K562 (cell line): Measurements from ENCODE around the gene SRGAP3. TPM values are rescaled to one million over a fixed set of nuclear protein-coding genes. Genes with fewer than 3 reads are reported as not detected.

Experiments
- ATAC-seq: fragments of 200-7000 bp; cut with Tn5 transposase; 3 replicates; pipeline ENCODE4 v1.9.1; 2020; ENCODE audit warnings: moderate library complexity
- BruUV-seq: library from RNA; stranded (reverse); fragments of 400-500 nt; replicated peaks from 2 replicates; lab custom pipeline; 2021; lab: Mats Ljungman, UMichigan
- CTCF ChIA-PET: fragments of 300-600 bp; formaldehyde crosslinking; extraction: SDS; loops from one replicate; lab custom pipeline; 2021; ENCODE audit warnings: low intra/inter-chr PET ratio; lab: Yijun Ruan, JAX
- POLR2A ChIA-PET: fragments of 300-600, 350-650 bp; sonication (Branson Sonifier 250); formaldehyde crosslinking; extraction: SDS; loops from one replicate; lab custom pipeline; 2021; ENCODE audit warnings: antibody characterized with exemption, inconsistent platforms; lab: Yijun Ruan, JAX
- DNase-seq, 4 experiments: peaks; one replicate each; pipeline versions ENCODE4 v3.0.0 to v3.0.0-alpha.2; 2011 to 2018; ENCODE audit warnings: low spot score in 3 of 4, mixed read lengths in 3 of 4; ENCODE audit errors: extremely low read depth in 1 of 4
- FAIRE-seq: peaks from 2 replicates; lab custom pipeline; 2011; peaks lifted over from hg19 to GRCh38; lab: Jason Lieb, UNC
- H2AFZ ChIP-seq: 2 replicates; pipeline ENCODE4 v1.6.0; 2011; ENCODE audit warnings: low read depth, low read length, control low read depth, inconsistent platforms
- H3K27ac ChIP-seq: fragments of 200-600 bp; 3 replicates; pipeline ENCODE4 v1.8.0; 2011; ENCODE audit warnings: low read depth, mild to moderate bottlenecking, control low read depth, inconsistent platforms, low read length, moderate library complexity, mixed read lengths; ENCODE audit errors: extremely low read depth
- H3K27me3 ChIP-seq, 2 experiments: fragments of 300-600 bp in 1 of 2; 2 replicates in 1 of 2; 3 replicates in 1 of 2; pipeline versions ENCODE4 v1.6.0 to v1.8.0; 2011; ENCODE audit warnings: inconsistent platforms in 2 of 2, low read length in 2 of 2, mild to moderate bottlenecking in 1 of 2, mixed read lengths in 1 of 2, moderate library complexity in 1 of 2; ENCODE audit not compliant: control insufficient read depth in 2 of 2, insufficient read depth in 2 of 2
- H3K36me3 ChIP-seq: fragments of 300-600 bp; 3 replicates; pipeline ENCODE4 v1.8.0; 2011; ENCODE audit warnings: mild to moderate bottlenecking, low read length, inconsistent platforms; ENCODE audit not compliant: control insufficient read depth, insufficient read depth
- H3K4me1 ChIP-seq, 2 experiments: fragments of 200-600 bp in 1 of 2; replicated peaks in 1 of 2; 2 replicates in 1 of 2; 3 replicates in 1 of 2; pipeline versions ENCODE4 v1.5.1 to v1.8.0; 2011; ENCODE audit warnings: inconsistent platforms in 2 of 2, low read length in 2 of 2, mild to moderate bottlenecking in 1 of 2, mixed read lengths in 1 of 2, moderate library complexity in 1 of 2; ENCODE audit not compliant: control insufficient read depth in 2 of 2, insufficient read depth in 2 of 2
- H3K4me2 ChIP-seq: 2 replicates; pipeline ENCODE4 v1.6.1; 2011; ENCODE audit warnings: low read length, control low read depth, inconsistent platforms, mixed read lengths; ENCODE audit not compliant: insufficient read depth
- H3K4me3 ChIP-seq: fragments of 200-600 bp; sonication (generic), shearing (Covaris generic); 2 replicates; pipeline ENCODE4 v1.5.1; 2016; ENCODE audit warnings: control low read depth, inconsistent platforms
- H3K79me2 ChIP-seq: fragments of 200-600 bp; 3 replicates; pipeline ENCODE4 v1.8.0; 2011; ENCODE audit warnings: low read length, inconsistent platforms; ENCODE audit not compliant: control insufficient read depth, insufficient read depth
- H3K9ac ChIP-seq, 2 experiments: 2 replicates each; pipeline versions ENCODE4 v1.6.0 to v1.6.1; 2011; ENCODE audit warnings: low read depth in 2 of 2, low read length in 2 of 2, control low read depth in 1 of 2, inconsistent platforms in 1 of 2, mild to moderate bottlenecking in 1 of 2, mixed read lengths in 1 of 2; ENCODE audit not compliant: insufficient read depth in 1 of 2
- H3K9me1 ChIP-seq: one replicate; pipeline ENCODE4 v1.6.0; 2011; ENCODE audit warnings: inconsistent platforms, mild to moderate bottlenecking, low read length, moderate library complexity; ENCODE audit not compliant: control insufficient read depth, insufficient read depth
- H3K9me3 ChIP-seq: replicated peaks from 2 replicates; pipeline ENCODE4 v1.5.1; 2011; ENCODE audit warnings: low read depth, low read length, inconsistent platforms; ENCODE audit not compliant: control insufficient read depth, insufficient read depth
- H4K20me1 ChIP-seq: replicated peaks from 2 replicates; pipeline ENCODE4 v1.6.1; 2011; ENCODE audit warnings: low read length, inconsistent platforms, mixed read lengths; ENCODE audit not compliant: control insufficient read depth, insufficient read depth
- BCL6 ChIP-seq: fragments of 250-450 bp; sonication (Bioruptor Pico); IDR thresholded peaks from 2 replicates; pipeline ENCODE4 v1.4.0; 2020
- CEBPZ ChIP-seq: fragments of 150-350 bp; IDR thresholded peaks from 2 replicates; pipeline ENCODE4 v1.6.1; 2014; ENCODE audit warnings: low read depth, mild to moderate bottlenecking, low read length, borderline replicate concordance
- ELF4 ChIP-seq: fragments of 450-650 bp; formaldehyde crosslinking; IDR thresholded peaks from 2 replicates; pipeline ENCODE4 v1.4.0; 2022; ENCODE audit warnings: missing genetic modification characterization
- GABPB2 ChIP-seq: fragments of 250-450 bp; sonication (Bioruptor Pico); conservative IDR thresholded peaks from 2 replicates; pipeline ENCODE4 v1.5.1; 2021; ENCODE audit warnings: mild to moderate bottlenecking
- GTF2B ChIP-seq: IDR thresholded peaks from 2 replicates; pipeline ENCODE4 v1.6.1; 2011; ENCODE audit not compliant: insufficient read length; ENCODE audit errors: extremely low read depth
- HDAC3 ChIP-seq: fragments of 450-650 bp; IDR thresholded peaks from 2 replicates; pipeline ENCODE4 v1.6.1; 2018; ENCODE audit warnings: borderline replicate concordance, mild to moderate bottlenecking, moderate library complexity; ENCODE audit not compliant: partially characterized antibody
- MAFK ChIP-seq: IDR thresholded peaks from 2 replicates; pipeline ENCODE4 v1.6.1; 2011; ENCODE audit warnings: low read length, improper control_type of control experiment
- TCF15 ChIP-seq: fragments of 250-450 bp; sonication (Bioruptor Pico); IDR thresholded peaks from 2 replicates; pipeline ENCODE4 v1.8.0; 2022; ENCODE audit warnings: moderate library complexity, mild to moderate bottlenecking, inconsistent platforms
- VEZF1 ChIP-seq: fragments of 200-800 bp; sonication (Bioruptor generic); IDR thresholded peaks from 2 replicates; pipeline ENCODE4 v1.6.1; 2017; ENCODE audit warnings: missing genetic modification characterization, missing compliant biosample characterization
- ZNF609 ChIP-seq: sonication (generic); formaldehyde crosslinking; IDR thresholded peaks from 2 replicates; pipeline ENCODE4 v1.8.1; 2023; ENCODE audit warnings: missing genetic modification reagents, mild to moderate bottlenecking, borderline replicate concordance
- in situ Hi-C: fragments of 300-500 bp; cut with MboI; formaldehyde crosslinking; loops from 4 replicates; pipeline ENCODE4 v1.15.0; 2018; ENCODE audit warnings: inconsistent platforms, mixed read lengths
- intact Hi-C: fragments of 100-400 bp; cut with micrococcal nuclease; formaldehyde crosslinking; loops from 2 replicates; pipeline ENCODE4 v1.14.2; 2022
- polyA plus RNA-seq, 8 experiments: library from polyadenylated mRNA; depleted of rRNA in 4 of 8; stranded (reverse) in 5 of 8; unstranded in 3 of 8; fragments of >200 nt; fragmentation: Nextera tagmentation in 2 of 8; fragmentation: Illumina TruSeq in 1 of 8; extraction: Ambion mirVana in 2 of 8; extraction: Trizol in 1 of 8; gene quantifications; 2 replicates each; pipeline versions ENCODE4 v1.2.1 to v1.2.3, GENCODE V29; 2011 to 2014; ENCODE audit warnings: inconsistent platforms in 1 of 8, missing spikeins in 1 of 8
- total RNA-seq, 7 experiments: library from RNA; depleted of rRNA in 6 of 7; stranded (reverse); fragments of >200 nt in 6 of 7; fragmentation: Illumina TruSeq in 2 of 7; extraction: Trizol in 2 of 7; gene quantifications; 2 replicates each; pipeline versions ENCODE4 v1.2.1 to v1.2.3, GENCODE V29; 2011 to 2021; ENCODE audit warnings: low replicate concordance in 1 of 7

Gene SRGAP3
- total and polyA plus RNA-seq, 9 of the 15 experiments (the other 6 are each of a cell fraction or from before 2014, with no cell fraction given): 0.11 to 0.85 (median 0.35) TPM; not detected in 2

- H3K27ac ChIP-seq: no peak overlapping the region
- ATAC-seq: no peak
- H3K9ac ChIP-seq: no peak overlapping the region
- POLR2A ChIA-PET: no interaction called here
- H2AFZ ChIP-seq: no peak overlapping the region
- H3K4me3 ChIP-seq: no peak overlapping the region
- CTCF ChIA-PET: no interaction called here
- H3K4me1 ChIP-seq: no peaks in the 10 kb centered on the region; a peak in 1 of 5 replicates
- H3K79me2 ChIP-seq: no peaks in the 10 kb centered on the region
- no peaks in the 10 kb centered on the region for H3K9me3 ChIP-seq
- no peak overlapping the region for H3K4me2 ChIP-seq
- no peaks in the 10 kb centered on the region for H3K9me1 ChIP-seq
- no peaks in the 10 kb centered on the region for H3K36me3 ChIP-seq
- in situ Hi-C loops (no loop called here), intact Hi-C loops (no loop called here)
- no TSS peak for BruUV-seq
- H3K27me3 ChIP-seq: peaks cover 0 to 9% of the 10 kb centered on the region in 2 experiments; a peak in 2 of 5 replicates
- H4K20me1 ChIP-seq: no peaks in the 10 kb centered on the region
- FAIRE-seq: no peak
- DNase-seq: no peak
- TF ChIP-seq MAFK: no peak
- TF ChIP-seq TCF15: no peak
- TF ChIP-seq ZNF609: no peak
- TF ChIP-seq ELF4 (CRISPR knock-in tag): no peak
- TF ChIP-seq GTF2B: no peak
- TF ChIP-seq BCL6 (CRISPR knock-in tag): no peak
- no peak for TF ChIP-seq VEZF1 (CRISPR knock-in tag)
- TF ChIP-seq HDAC3: no peak
- TF ChIP-seq GABPB2 (CRISPR knock-in tag): no peak
- TF ChIP-seq CEBPZ: no peak
These were observed 48.8 kb upstream of the SRGAP3 start for GRCh38 chr3:9298236-9298635.
